H1 (cell line): ENCODE results near the gene DOCK11. TPM values are rescaled to one million over a fixed set of nuclear protein-coding genes. Genes with fewer than 3 reads are reported as not detected.

ENCODE experiments used
- CTCF ChIA-PET: fragments of 300-600 bp; sonication (Branson Sonifier 250); formaldehyde crosslinking; loops from one replicate; lab custom pipeline; 2021; ENCODE audit not compliant: partially characterized antibody; lab: Charles Lee
- POLR2A ChIA-PET: fragments of 300-600 bp; sonication (Branson Sonifier 250); formaldehyde crosslinking; loops from one replicate; lab custom pipeline; 2021; ENCODE audit warnings: inconsistent platforms; ENCODE audit not compliant: partially characterized antibody; lab: Charles Lee
- DNase-seq, 2 experiments: peaks; one replicate each; pipeline versions ENCODE4 v3.0.0 to v3.0.0-alpha.2; 2010 to 2022; ENCODE audit warnings: low spot score in 2 of 2, low read depth in 1 of 2, mixed read lengths in 1 of 2
- FAIRE-seq: peaks from 2 replicates; lab custom pipeline; 2011; peaks lifted over from hg19 to GRCh38; lab: Jason Lieb, UNC
- H2AFZ ChIP-seq: 2 replicates; pipeline ENCODE4 v1.8.1; 2012; ENCODE audit warnings: low read length, inconsistent platforms
- H2AK5ac ChIP-seq: 2 replicates; pipeline ENCODE4 v1.6.1; 2013; ENCODE audit warnings: low read depth, low read length
- H2BK120ac ChIP-seq: replicated peaks from 2 replicates; pipeline ENCODE3; 2013; ENCODE audit warnings: low read depth, low read length, inconsistent platforms
- H2BK12ac ChIP-seq: 2 replicates; pipeline ENCODE4 v1.6.1; 2013; ENCODE audit warnings: low read depth, low read length
- H2BK15ac ChIP-seq: 2 replicates; pipeline ENCODE4 v1.6.1; 2013; ENCODE audit warnings: low read length
- H2BK20ac ChIP-seq: 2 replicates; pipeline ENCODE4 v1.6.1; 2013; ENCODE audit warnings: low read length
- H2BK5ac ChIP-seq: 2 replicates; pipeline ENCODE4 v1.6.1; 2013; ENCODE audit warnings: low read depth, low read length
- H3K14ac ChIP-seq: 2 replicates; pipeline ENCODE4 v1.6.1; 2013; ENCODE audit warnings: inconsistent platforms; ENCODE audit not compliant: insufficient read length
- H3K18ac ChIP-seq: 2 replicates; pipeline ENCODE4 v1.6.1; 2013; ENCODE audit warnings: low read length; ENCODE audit errors: extremely low read depth
- H3K23ac ChIP-seq: 2 replicates; pipeline ENCODE4 v1.6.1; 2013; ENCODE audit warnings: inconsistent platforms; ENCODE audit not compliant: insufficient read length
- H3K23me2 ChIP-seq: 2 replicates; pipeline ENCODE4 v1.6.1; 2013; ENCODE audit warnings: low read depth, low read length
- H3K27ac ChIP-seq: 2 replicates; pipeline ENCODE4 v1.6.1; 2011; ENCODE audit warnings: low read depth, low read length, inconsistent platforms
- H3K27me3 ChIP-seq, 4 experiments: replicated peaks in 1 of 4; 1 replicate in 1 of 4; 2 replicates in 3 of 4; pipeline versions ENCODE4 v1.6.1 to v1.8.1; 2011 to 2013; ENCODE audit warnings: low read length in 3 of 4, mild to moderate bottlenecking in 3 of 4, inconsistent platforms in 2 of 4, mixed read lengths in 2 of 4, moderate library complexity in 1 of 4; ENCODE audit not compliant: control insufficient read depth in 3 of 4, insufficient read depth in 3 of 4; ENCODE audit errors: extremely low read depth in 1 of 4
- H3K36me3 ChIP-seq, 4 experiments: 2 replicates each; pipeline versions ENCODE4 v1.6.1 to v1.8.1; 2011 to 2013; ENCODE audit warnings: mild to moderate bottlenecking in 4 of 4, low read length in 3 of 4, moderate library complexity in 2 of 4, control low read depth in 1 of 4, inconsistent platforms in 1 of 4; ENCODE audit not compliant: insufficient read depth in 4 of 4, control insufficient read depth in 2 of 4
- H3K4ac ChIP-seq: replicated peaks from 2 replicates; pipeline ENCODE3; 2013; ENCODE audit warnings: low read length, low read depth, mixed read lengths, inconsistent platforms; ENCODE audit not compliant: insufficient read length
- H3K4me1 ChIP-seq, 4 experiments: replicated peaks in 1 of 4; 1 replicate in 1 of 4; 2 replicates in 3 of 4; pipeline versions ENCODE4 v1.6.1 to v1.8.1; 2011 to 2013; ENCODE audit warnings: low read length in 3 of 4, inconsistent platforms in 2 of 4, mixed read lengths in 1 of 4; ENCODE audit not compliant: insufficient read depth in 4 of 4, control insufficient read depth in 3 of 4
- H3K4me2 ChIP-seq, 2 experiments: 2 replicates each; pipeline versions ENCODE4 v1.6.1 to v1.8.1; 2011 to 2013; ENCODE audit warnings: low read depth in 2 of 2, low read length in 2 of 2, control low read depth in 1 of 2, inconsistent platforms in 1 of 2, mild to moderate bottlenecking in 1 of 2; ENCODE audit not compliant: insufficient read depth in 1 of 2
- H3K4me3 ChIP-seq, 4 experiments: fragments of 200-600, 300-600 bp in 1 of 4; sonication (generic), shearing (Covaris generic), sonication (Bioruptor Twin) in 1 of 4; 2 replicates each; pipeline versions ENCODE4 v1.5.1 to v1.8.1; 2011 to 2016; ENCODE audit warnings: low read length in 4 of 4, low read depth in 3 of 4, control low read depth in 2 of 4, inconsistent platforms in 2 of 4, mild to moderate bottlenecking in 2 of 4, mixed read lengths in 1 of 4, moderate library complexity in 1 of 4; ENCODE audit not compliant: insufficient read depth in 2 of 4; ENCODE audit errors: extremely low read depth in 1 of 4
- H3K56ac ChIP-seq: replicated peaks from 2 replicates; pipeline ENCODE3; 2013; ENCODE audit warnings: low read depth, mild to moderate bottlenecking, mixed read lengths, low read length, inconsistent platforms; ENCODE audit not compliant: insufficient read length
- H3K79me1 ChIP-seq: 2 replicates; pipeline ENCODE4 v1.6.1; 2013; ENCODE audit warnings: low read depth, low read length, control low read depth
- H3K79me2 ChIP-seq, 2 experiments: 2 replicates each; pipeline versions ENCODE4 v1.6.1 to v1.8.1; 2012 to 2013; ENCODE audit warnings: low read length in 2 of 2, mild to moderate bottlenecking in 2 of 2, inconsistent platforms in 1 of 2; ENCODE audit not compliant: insufficient read depth in 2 of 2, control insufficient read depth in 1 of 2
- H3K9ac ChIP-seq, 4 experiments: replicated peaks in 1 of 4; 1 replicate in 1 of 4; 2 replicates in 3 of 4; pipeline versions ENCODE4 v1.6.1 to v1.8.1; 2011 to 2013; ENCODE audit warnings: low read depth in 3 of 4, low read length in 3 of 4, control low read depth in 2 of 4, mild to moderate bottlenecking in 2 of 4, moderate library complexity in 2 of 4, inconsistent platforms in 1 of 4; ENCODE audit errors: extremely low read depth in 1 of 4
- H3K9me3 ChIP-seq, 2 experiments: 2 replicates each; pipeline versions ENCODE4 v1.6.1 to v1.8.1; 2012 to 2013; ENCODE audit warnings: mild to moderate bottlenecking in 2 of 2, moderate library complexity in 2 of 2, control low read depth in 1 of 2, inconsistent platforms in 1 of 2, low read depth in 1 of 2, low read length in 1 of 2, mixed read lengths in 1 of 2; ENCODE audit not compliant: insufficient read depth in 2 of 2
- H4K20me1 ChIP-seq, 2 experiments: replicated peaks in 1 of 2; 2 replicates each; pipeline versions ENCODE3 to v1.8.1; 2011 to 2013; ENCODE audit warnings: inconsistent platforms in 2 of 2, low read length in 2 of 2, mild to moderate bottlenecking in 1 of 2; ENCODE audit not compliant: insufficient read depth in 2 of 2, control insufficient read depth in 1 of 2
- H4K5ac ChIP-seq: 2 replicates; pipeline ENCODE4 v1.6.1; 2013; ENCODE audit warnings: low read length, low read depth, mixed read lengths, inconsistent platforms; ENCODE audit not compliant: insufficient read length
- H4K8ac ChIP-seq: 2 replicates; pipeline ENCODE4 v1.8.0; 2013; ENCODE audit warnings: mild to moderate bottlenecking, moderate library complexity, low read length, inconsistent platforms; ENCODE audit not compliant: insufficient read depth; ENCODE audit errors: extremely low read depth
- H4K91ac ChIP-seq: replicated peaks from 2 replicates; pipeline ENCODE3; 2013; ENCODE audit warnings: low read length, mixed read lengths, inconsistent platforms; ENCODE audit not compliant: insufficient read length
- ASH2L ChIP-seq: fragments of 200-600, 300-600 bp; sonication (generic); IDR thresholded peaks from one replicate; pipeline ENCODE4 v1.7.1; 2017; ENCODE audit warnings: low read length
- CBX5 ChIP-seq: fragments of 300-800, 300-1000 bp; sonication (generic); IDR thresholded peaks from 2 replicates; pipeline ENCODE4 v1.7.1; 2016; ENCODE audit warnings: antibody characterized with exemption, low read length, low read depth
- CEBPB ChIP-seq: IDR thresholded peaks from 2 replicates; pipeline ENCODE4 v1.6.1; 2012; ENCODE audit warnings: low read depth, low read length
- EP300 ChIP-seq, 2 experiments: IDR thresholded peaks; 1 replicate in 1 of 2; 2 replicates in 1 of 2; pipeline ENCODE4 v1.6.1; 2011 to 2012; ENCODE audit warnings: low read depth in 2 of 2, low read length in 2 of 2, mild to moderate bottlenecking in 2 of 2, borderline replicate concordance in 1 of 2, inconsistent platforms in 1 of 2, moderate library complexity in 1 of 2
- GTF2F1 ChIP-seq: IDR thresholded peaks from 2 replicates; pipeline ENCODE4 v1.6.1; 2012; ENCODE audit warnings: low read depth, low read length, improper control_type of control experiment, borderline replicate concordance
- KDM1A ChIP-seq: fragments of 200-600, 300-600 bp; sonication (generic); IDR thresholded peaks from 2 replicates; pipeline ENCODE4 v1.7.1; 2016; ENCODE audit warnings: mild to moderate bottlenecking, low read length, borderline replicate concordance
- NANOG ChIP-seq: IDR thresholded peaks from 2 replicates; pipeline ENCODE4 v1.6.1; 2011; ENCODE audit warnings: low read length, low read depth, mild to moderate bottlenecking, inconsistent platforms; ENCODE audit not compliant: insufficient read depth, poor library complexity, severe bottlenecking
- NRF1 ChIP-seq: IDR thresholded peaks from 2 replicates; pipeline ENCODE4 v1.6.1; 2011; ENCODE audit warnings: mild to moderate bottlenecking, low read depth, low read length, improper control_type of control experiment
- RNF2 ChIP-seq: fragments of 200-900, 300-1000 bp; sonication (generic); IDR thresholded peaks from 2 replicates; pipeline ENCODE4 v1.7.1; 2016; ENCODE audit warnings: borderline replicate concordance, low read depth, mild to moderate bottlenecking, antibody characterized with exemption, low read length; ENCODE audit not compliant: poor library complexity, severe bottlenecking; ENCODE audit errors: missing control alignments
- SP2 ChIP-seq: IDR thresholded peaks from 2 replicates; pipeline ENCODE4 v1.6.1; 2012; ENCODE audit warnings: mild to moderate bottlenecking, low read length, inconsistent platforms
- SRF ChIP-seq: IDR thresholded peaks from 2 replicates; pipeline ENCODE4 v1.6.1; 2011; ENCODE audit warnings: mild to moderate bottlenecking, low read depth, low read length, moderate library complexity
- TCF12 ChIP-seq: IDR thresholded peaks from 2 replicates; pipeline ENCODE4 v1.6.1; 2011; ENCODE audit warnings: low read depth, mild to moderate bottlenecking, low read length
- ZNF274 ChIP-seq: IDR thresholded peaks from 2 replicates; pipeline ENCODE4 v1.7.0; 2012; ENCODE audit warnings: low read length, borderline replicate concordance; ENCODE audit errors: extremely low read depth
- WGBS, 2 experiments: shearing (Covaris generic) in 1 of 2; methylation state at CpG; one replicate each; pipeline versions ENCODE4 v1.1.6 to v1.1.7; 2013 to 2015; ENCODE audit warnings: low lambda C conversion rate in 2 of 2, mixed read lengths in 2 of 2, inconsistent platforms in 1 of 2, low coverage in 1 of 2, missing lambda C conversion rate in 1 of 2; ENCODE audit not compliant: insufficient replicate concordance in 2 of 2, insufficient coverage in 1 of 2, insufficient read length in 1 of 2; ENCODE audit errors: extremely low coverage in 1 of 2, missing lambda C conversion rate in 1 of 2; 5-methylcytosine and 5-hydroxymethylcytosine counted together
- polyA plus RNA-seq, 7 experiments: library from polyadenylated mRNA; depleted of rRNA in 3 of 7; stranded (reverse) in 5 of 7; unstranded in 2 of 7; fragments of >200 nt in 5 of 7; fragments of 200-250 nt in 2 of 7; gene quantifications; 1 replicate in 5 of 7; 2 replicates in 1 of 7; 4 replicates in 1 of 7; pipeline versions ENCODE4 v1.2.1 to v1.2.3, GENCODE V29; 2011 to 2013; ENCODE audit warnings: missing spikeins in 2 of 7, mixed read lengths in 2 of 7
- total RNA-seq: library from RNA; stranded (reverse); fragmentation: NEBNext Ultra II Directional; extraction: Animal tissue kit (Norgen Biotek cat#: 25700); gene quantifications from 2 replicates; pipeline ENCODE4 v1.2.1, GENCODE V29; 2021
- TF ChIP-seq, protein P1 (sequence below): IDR thresholded peaks from 2 replicates; pipeline ENCODE4 v1.6.1; 2012; ENCODE audit warnings: inconsistent platforms

Gene DOCK11
- total and polyA plus RNA-seq, 2 of the 8 experiments (the other 6 are each of a cell fraction or from before 2014, with no cell fraction given), result 4.9 to 12.0 TPM

GRCh38 chrX:118508635-118509034, 13.0 kb downstream of the DOCK11 start:
- H3K56ac ChIP-seq, result no peak overlapping the region
- no peaks in the 10 kb centered on the region for H3K79me2 ChIP-seq
- no peak overlapping the region for H4K91ac ChIP-seq
- H2BK5ac ChIP-seq, result no peak overlapping the region
- H3K14ac ChIP-seq, result no peak overlapping the region
- no peak overlapping the region for H3K9ac ChIP-seq
- WGBS, 2 experiments, result 77% methylated on average over 6 of the region's 6 CpGs; no CpG with 5 or more reads in 1 of the 2 experiments
- no peaks in the 10 kb centered on the region for H3K27me3 ChIP-seq
- POLR2A ChIA-PET, result no interaction called here
- H3K4me2 ChIP-seq, result no peak overlapping the region
- no peak overlapping the region for H3K27ac ChIP-seq
- H2BK120ac ChIP-seq, result no peak overlapping the region
- H4K5ac ChIP-seq, result no peak overlapping the region
- no peak overlapping the region for H2BK20ac ChIP-seq
- DNase-seq (no peak), FAIRE-seq (no peak)
- H2BK12ac ChIP-seq, result no peak overlapping the region
- H3K4me3 ChIP-seq, result no peak overlapping the region
- no peak overlapping the region for H2AFZ ChIP-seq
- no peaks in the 10 kb centered on the region for H3K36me3 ChIP-seq
- no peak overlapping the region for H3K23ac ChIP-seq
- H2AK5ac ChIP-seq, result no peak overlapping the region
- no peaks in the 10 kb centered on the region for H3K23me2 ChIP-seq
- no peak overlapping the region for H3K4ac ChIP-seq
- no peak overlapping the region for H4K8ac ChIP-seq
- CTCF ChIA-PET, result interaction anchor here (2.0 kb wide), 1 partner anchor 10 kb away, joined by 4 read pairs; no protein-coding TSS in a partner anchor
- no peaks in the 10 kb centered on the region for H3K9me3 ChIP-seq
- H3K18ac ChIP-seq, result no peak overlapping the region
- H3K79me1 ChIP-seq, result no peaks in the 10 kb centered on the region
- no peaks in the 10 kb centered on the region for H4K20me1 ChIP-seq
- no peaks in the 10 kb centered on the region; a peak in 1 of 7 replicates for H3K4me1 ChIP-seq
- H2BK15ac ChIP-seq, result no peak overlapping the region
- TF ChIP-seq KDM1A (no peak), GTF2F1 (no peak), ZNF274 (no peak), ASH2L (no peak), SRF (no peak), RNF2 (no peak), EP300 (IDR thresholded peaks at IDR 0.05; ENCODE audit: borderline replicate concordance in 1 of 2, low read depth in 2 of 2, low read length in 2 of 2) (no peak), CEBPB (no peak), NANOG (no peak), TCF12 (no peak), NRF1 (no peak), CBX5 (no peak), SP2 (no peak)
- TF ChIP-seq, protein P1, sequence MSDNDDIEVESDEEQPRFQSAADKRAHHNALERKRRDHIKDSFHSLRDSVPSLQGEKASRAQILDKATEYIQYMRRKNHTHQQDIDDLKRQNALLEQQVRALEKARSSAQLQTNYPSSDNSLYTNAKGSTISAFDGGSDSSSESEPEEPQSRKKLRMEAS, result no peak
